ENCODE measurements around the gene FLRT2. TPM values are rescaled to one million over a fixed set of nuclear protein-coding genes. Genes with fewer than 3 reads are reported as not detected.

The FLRT2 gene
- total RNA-seq, 1 experiment from 2014 or later, result 11.5 TPM

DNA sequence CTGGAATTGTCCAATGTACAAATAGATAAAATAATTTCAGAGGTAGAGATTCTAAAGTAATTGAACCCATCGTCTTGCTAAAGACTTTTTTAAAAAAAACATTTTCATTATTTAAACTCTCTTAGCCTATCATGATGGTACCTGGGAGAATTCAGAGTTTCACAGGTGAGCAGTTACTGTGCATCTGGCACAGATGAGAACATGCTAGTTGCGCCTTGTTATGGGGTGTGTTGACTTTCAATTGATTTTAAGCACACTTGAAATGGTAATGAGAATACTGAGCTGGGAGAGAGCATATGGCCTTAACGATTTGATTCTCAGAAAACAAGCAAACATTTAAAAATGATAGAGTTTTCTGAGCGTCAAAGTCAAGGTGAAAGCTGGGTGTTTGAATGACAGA, 66.6 kb downstream of the FLRT2 start:
- DNase-seq (ENCODE audit: low spot score), result no peak

DNA sequence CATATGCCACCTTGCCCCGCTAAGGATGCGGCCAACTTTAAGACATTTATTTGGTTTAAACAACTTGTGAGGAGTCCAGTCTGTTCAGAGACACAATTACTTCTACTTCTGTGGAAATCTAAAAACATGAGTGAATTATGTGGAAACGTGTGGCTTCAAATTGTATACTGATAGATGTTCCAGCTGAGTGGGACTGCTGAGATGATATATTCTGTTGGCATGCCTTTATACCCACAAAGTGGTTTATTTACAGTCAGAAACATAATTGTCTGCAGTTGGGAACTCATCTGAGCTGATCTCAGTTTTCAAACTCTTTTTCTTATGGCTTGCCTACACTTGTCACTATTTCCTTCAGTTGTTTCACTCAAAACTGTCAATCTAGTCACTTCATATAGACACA, 67.8 kb downstream of the FLRT2 start:
- no peak for DNase-seq (ENCODE audit: low spot score)

DNA sequence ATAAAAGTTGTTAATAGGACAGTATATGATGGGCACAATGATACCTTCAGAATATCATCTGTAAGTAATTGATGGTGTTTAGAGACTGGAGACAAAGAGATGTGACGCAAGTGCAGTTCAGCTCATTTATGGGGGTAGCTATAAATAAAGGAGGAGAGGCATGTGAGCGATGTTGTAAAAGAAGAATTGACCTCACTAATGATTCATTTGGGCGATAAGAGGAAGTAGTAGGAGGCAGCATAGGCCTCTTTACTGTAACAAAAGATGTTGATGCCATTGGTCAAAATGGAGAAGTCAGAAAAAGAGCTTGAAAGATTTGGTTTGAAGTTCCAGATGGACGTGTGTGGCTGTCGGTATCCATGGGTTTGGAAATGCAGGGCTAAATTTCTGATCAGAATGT, 70.0 kb downstream of the FLRT2 start:
- DNase-seq (ENCODE audit: low spot score), result no peak

DNA sequence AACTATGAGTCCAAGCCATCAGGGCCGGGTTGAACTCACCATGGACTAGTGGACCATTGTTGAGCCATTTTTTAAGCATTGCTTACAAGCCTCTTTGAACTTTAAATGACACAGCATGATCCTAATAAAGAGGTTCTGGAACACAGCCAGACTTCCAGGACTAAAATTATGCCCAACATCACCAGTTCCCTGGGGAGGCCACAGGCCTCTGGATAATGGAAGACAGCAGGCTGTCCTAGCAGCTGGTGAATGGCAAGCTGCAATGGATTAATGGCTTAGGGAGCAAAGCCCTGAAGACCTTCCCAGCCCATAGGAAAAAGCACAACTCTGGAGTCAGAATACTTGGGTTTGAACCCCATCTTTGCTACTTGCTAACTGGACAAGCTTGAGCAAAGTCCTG, 71.3 kb downstream of the FLRT2 start:
- no peak for DNase-seq (ENCODE audit: low spot score)

DNA sequence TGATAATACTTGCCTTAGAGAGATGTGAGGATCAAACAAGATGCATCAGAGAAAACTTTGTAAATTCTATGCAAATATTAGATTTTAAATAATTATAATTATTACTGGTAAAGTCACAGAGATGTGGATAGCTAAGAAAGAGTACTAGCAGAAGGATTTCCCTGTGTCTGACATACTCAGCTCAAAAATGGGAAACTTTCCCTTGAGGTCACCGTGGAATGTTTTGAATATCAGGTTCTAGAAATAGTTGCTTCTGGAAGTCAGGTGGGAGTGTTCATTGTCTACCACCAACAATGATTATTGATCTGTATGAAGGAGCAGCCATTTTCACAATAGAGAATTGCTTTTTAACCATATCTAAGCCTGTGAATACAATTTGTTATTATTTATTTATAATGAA, 71.7 kb downstream of the FLRT2 start:
- DNase-seq (ENCODE audit: low spot score), result no peak

DNA sequence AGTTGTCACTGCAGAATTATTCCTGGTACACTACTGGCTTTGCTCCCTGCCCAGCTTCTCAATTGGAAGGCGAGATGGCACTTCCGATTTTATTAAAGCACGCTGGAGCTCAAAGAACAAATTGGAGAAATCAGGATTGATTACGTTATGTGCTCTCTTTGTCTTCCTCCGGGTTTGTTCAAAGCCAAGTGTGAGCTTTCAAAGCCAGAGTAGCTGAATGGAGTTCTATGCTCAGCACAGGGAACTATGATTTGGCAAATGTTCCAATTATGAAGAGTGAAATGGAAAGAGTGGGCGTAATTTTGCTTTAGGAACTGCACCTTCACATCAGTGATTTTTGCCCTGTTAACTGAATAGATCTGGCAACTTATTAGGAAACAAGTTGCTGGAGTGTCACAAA, 72.4 kb downstream of the FLRT2 start:
- no peak for DNase-seq (ENCODE audit: low spot score)

DNA sequence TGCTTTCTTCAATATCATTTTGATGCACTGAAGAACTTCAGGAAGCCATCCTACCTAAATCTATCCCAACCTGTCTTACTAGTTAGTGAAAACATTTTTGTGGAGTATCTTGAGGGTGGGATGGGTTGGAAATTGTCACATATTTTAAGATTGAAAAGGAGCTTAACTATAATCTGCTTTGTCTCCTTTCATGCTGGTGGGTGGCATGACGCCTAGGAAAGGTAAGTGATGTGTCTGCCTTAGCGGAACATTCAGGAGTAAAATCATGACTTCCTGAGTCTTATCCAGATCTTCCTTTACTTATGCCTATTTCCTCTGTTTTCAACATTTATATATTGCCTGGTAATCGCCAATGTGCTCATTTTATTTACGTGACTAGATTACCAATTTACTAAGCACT, 74.1 kb downstream of the FLRT2 start:
- no peak for DNase-seq (ENCODE audit: low spot score)

DNA sequence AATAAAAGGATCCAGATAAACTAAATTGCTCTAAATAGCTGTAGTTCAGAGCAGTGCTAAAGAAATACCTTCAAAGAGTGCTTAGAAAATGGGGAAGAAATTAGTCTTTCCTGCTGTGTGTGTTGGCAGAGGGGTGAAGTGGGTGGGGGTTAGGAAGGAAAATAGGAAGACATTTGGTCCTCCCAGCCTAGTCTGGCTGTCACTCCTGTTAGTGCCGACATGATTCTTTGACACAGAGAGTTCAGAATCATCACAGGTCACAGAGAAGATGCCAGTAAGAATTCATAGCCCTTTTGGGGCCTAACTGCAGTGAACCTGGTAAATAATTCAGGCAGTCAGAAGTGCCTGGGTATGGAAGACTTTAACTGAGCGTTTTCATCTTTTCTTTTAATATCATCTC, 74.8 kb downstream of the FLRT2 start:
- DNase-seq (ENCODE audit: low spot score), result no peak

DNA sequence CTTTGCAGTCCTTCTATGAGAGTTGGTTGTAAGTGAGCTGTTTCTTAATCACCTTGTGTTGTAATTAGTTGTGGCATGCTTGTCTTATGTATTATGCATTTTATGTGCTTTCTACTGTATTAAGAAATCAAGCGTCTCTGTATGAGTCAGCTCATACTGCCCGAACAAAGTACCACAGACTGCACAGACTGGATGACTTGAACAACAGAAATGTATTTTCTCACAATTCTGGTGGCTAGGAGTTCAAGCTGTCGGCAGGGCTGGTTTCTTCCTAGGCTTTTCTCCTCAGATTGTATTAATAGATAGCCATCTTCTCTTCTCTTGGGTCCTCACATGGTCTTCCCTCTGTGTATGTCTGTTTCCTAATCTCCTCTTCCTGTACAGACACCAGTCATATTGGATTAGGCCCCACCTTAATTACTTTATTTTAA, 77.7 kb downstream of the FLRT2 start:
- DNase-seq (ENCODE audit: low spot score), result peak; percentile 8

DNA sequence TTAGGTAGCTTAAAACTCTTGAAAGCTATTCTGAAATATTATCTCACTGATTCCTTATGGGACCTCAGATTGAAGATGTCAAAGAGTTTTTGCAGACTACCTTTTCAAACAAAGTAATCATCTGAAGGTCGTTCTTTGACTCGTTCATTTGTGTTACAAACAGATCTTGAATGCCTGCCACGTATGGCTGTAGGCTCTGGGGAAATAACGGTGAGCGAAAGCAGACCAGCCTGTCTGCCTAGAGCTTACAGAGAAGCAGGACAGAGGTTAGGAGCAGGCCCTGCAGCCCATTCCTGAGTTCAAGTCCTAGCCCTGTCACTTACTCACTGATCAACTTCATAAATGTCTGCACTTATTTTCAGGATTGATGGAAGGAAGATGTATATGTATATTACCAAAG, 83.6 kb downstream of the FLRT2 start:
- DNase-seq (ENCODE audit: low spot score), result no peak

DNA sequence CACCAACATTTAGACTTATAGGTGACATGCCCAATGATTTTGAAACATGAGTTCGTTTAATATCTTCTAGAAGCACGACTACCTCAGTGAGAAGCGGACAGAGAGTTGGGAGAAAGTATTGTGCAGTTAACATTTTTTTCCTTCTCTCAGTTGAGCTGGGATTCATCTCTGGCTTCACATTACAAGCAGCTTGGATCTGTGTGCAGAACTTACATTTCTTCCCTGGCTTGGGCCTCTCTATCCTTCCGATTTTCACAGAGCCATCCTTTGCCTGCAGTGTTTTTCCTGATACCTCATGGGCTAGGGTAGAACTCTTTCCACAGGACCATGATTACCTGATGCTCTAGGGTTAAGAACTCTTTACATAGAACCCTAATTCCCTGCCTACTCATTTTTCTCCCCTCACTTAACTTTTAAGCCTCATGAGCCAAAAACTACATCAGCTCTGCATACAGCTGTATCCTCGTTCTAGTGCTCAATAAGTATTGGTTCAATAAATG, 86.5 kb downstream of the FLRT2 start:
- DNase-seq (ENCODE audit: low spot score), result no peak

DNA sequence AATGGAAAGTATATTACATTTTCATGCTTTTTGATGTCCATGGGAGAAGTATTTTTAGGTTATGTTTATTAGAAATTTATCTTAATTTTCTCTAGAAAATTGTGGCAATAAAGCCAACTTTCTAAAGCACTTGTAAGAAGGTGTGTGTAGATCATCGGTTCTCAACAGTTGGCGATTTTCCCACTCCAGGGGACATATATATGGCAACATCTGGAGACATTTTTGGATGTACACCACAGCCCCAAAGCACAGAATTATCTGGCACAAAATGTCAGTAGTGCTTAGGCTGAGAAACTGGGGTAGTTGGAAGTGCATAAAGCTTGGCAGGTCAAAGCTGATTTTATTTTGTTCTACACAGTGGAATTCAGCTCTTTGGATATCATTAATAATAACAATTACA, 86.9 kb downstream of the FLRT2 start:
- DNase-seq (ENCODE audit: low spot score), result no peak

DNA sequence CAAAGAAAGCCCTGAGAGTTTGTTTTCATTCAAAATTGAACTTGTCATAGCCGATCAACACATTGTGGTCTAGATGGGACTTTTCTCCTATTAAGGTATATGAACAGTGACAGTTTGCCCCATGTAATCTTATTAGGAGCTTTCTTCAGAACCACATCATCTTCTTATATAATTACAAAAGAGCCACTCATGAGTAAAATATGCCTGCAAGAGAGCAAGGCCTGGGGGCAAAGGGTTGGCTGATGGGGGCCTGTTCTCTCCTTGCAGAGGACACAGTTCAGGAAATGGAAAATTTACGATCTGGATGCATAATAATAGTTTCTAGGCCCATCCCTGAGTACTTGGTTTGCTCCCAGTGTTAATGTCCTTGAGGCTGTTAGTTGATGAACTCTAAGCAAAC, 87.8 kb downstream of the FLRT2 start:
- DNase-seq (ENCODE audit: low spot score), result no peak

DNA sequence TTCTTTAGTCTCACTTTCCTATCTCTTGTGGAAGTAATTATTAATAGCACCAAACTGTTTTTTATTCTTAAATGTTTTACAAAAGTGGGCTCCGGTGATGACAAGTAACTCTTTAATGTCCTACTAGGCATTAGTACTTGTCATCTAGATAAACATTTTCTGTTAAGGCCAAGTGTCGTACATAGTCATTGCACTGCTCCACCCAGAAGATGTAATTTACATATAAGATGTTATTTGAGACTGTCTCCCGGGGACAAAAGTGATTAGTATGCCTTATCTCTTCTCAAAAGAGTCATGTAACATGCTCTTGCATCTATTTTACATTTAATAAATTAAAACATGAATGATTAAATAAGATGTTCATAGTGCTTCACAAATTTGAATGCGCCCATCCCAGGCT, 88.4 kb downstream of the FLRT2 start:
- no peak for DNase-seq (ENCODE audit: low spot score)

DNA sequence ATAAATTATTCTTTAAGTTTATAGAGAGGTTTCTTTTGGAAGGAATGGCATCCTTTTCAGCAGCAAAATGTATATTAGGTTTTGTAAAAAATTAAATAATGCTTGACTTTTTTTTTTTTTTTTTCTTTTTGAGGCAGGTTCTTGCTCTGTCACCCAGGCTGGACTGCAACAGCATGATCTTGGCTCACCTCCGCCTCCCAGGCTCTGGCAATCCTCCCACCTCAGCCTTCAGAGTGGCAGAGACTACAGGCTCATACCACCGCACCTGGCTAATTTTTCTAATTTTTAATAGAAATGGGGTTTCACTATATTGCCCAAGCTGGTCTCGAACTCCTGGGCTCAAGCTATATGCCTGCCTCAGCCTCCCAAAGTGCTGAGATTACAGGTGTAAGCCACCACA, 89.0 kb downstream of the FLRT2 start:
- no peak for DNase-seq (ENCODE audit: low spot score)

DNA sequence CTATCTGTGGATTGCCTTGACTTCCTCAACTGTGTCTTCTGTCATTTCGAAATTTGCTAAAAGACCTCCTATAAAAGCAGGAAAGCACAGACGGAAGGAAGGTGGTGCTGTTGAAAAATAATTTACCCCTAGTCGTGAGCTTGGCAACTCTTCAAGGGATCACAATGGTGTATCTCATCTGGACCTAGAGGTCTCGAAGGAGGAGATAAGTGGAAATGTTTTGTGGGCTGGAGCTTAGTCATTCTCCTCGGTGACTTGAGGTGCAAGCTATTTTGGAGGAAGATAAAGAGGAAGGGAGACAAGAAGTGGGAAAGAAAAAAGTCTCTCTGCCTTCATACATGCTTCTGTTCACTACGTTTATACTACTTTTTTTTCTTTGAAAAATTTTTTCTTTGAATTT, 89.9 kb downstream of the FLRT2 start:
- no peak for DNase-seq (ENCODE audit: low spot score)

DNA sequence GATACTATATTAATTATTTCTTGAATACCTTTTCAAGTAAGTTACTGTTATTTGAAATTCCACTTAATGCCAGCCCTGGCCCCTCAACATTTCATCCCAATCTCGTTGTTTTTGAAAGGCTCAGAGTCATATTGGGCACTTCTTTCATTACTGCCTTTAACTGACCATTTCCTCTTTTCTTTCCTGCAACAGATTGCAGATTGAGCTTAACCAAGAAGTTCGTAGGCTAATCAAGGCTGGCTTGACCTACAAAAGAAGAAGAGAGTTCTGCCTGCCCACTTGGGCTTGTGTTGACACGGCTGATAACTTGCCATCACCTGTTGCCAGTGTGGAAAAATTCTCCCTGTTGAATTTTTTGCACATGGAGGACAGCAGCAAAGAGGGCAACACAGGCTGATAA, 91.0 kb downstream of the FLRT2 start:
- no peak for DNase-seq (ENCODE audit: low spot score)

DNA sequence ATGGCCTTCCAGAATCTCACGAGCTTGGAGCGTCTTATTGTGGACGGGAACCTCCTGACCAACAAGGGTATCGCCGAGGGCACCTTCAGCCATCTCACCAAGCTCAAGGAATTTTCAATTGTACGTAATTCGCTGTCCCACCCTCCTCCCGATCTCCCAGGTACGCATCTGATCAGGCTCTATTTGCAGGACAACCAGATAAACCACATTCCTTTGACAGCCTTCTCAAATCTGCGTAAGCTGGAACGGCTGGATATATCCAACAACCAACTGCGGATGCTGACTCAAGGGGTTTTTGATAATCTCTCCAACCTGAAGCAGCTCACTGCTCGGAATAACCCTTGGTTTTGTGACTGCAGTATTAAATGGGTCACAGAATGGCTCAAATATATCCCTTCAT, 92.2 kb downstream of the FLRT2 start:
- no peak for DNase-seq (ENCODE audit: low spot score)

DNA sequence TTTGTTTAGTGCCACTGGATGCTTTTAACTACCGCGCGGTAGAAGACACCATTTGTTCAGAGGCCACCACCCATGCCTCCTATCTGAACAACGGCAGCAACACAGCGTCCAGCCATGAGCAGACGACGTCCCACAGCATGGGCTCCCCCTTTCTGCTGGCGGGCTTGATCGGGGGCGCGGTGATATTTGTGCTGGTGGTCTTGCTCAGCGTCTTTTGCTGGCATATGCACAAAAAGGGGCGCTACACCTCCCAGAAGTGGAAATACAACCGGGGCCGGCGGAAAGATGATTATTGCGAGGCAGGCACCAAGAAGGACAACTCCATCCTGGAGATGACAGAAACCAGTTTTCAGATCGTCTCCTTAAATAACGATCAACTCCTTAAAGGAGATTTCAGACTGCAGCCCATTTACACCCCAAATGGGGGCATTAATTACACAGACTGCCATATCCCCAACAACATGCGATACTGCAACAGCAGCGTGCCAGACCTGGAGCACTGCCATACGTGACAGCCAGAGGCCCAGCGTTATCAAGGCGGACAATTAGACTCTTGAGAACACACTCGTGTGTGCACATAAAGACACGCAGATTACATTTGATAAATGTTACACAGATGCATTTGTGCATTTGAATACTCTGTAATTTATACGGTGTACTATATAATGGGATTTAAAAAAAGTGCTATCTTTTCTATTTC, 93.2 kb downstream of the FLRT2 start:
- no peak for DNase-seq (ENCODE audit: low spot score)

DNA sequence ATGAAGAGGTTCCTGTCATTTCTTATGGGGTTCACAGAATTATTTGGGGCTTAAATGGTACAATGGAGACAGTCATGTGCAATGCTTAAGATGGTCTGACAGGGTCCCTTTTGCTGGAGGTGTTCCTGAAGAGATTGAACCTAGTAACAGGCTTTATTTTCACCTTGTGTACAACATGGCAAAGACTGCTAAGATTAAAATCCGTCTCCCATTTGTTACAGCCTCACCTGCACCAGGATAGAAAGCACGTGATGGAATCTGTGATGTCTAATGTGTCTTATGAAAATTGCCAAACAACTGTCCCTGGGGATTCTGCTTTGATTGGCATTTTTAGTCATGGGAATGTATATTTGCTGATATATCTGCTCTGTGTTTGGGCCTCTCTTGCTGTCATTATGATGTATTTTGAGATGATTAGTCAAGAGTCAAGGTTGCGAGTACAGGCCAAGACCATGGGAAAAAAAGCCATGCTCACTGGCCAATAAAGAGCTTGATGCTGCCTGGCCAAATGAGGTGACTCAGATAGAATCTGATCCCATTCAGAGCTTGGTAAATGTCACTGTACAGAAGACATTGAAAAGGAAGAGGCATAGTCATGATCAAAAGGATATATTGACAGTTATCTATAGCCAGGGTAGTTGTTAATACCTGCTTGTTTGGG, 96.1 kb downstream of the FLRT2 start:
- no peak for DNase-seq (ENCODE audit: low spot score)

DNA sequence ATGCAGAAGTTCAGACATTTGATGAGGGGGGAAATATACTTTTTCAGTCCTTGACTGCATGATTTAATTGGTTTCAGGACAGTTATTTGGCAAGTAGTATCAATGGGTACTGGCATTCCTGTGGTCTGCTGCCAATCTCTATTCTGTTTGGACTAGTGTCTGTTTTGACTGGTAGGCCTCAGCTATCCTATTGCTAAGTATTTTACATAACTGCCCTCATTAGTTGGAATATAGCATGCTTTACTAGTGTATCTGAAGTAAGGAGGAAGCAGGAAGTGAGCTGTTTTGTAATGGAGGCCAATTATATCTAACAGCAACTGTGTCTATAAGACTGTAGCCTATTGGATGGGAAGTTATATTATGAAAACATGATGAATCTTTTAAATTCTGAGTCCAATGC, 104.3 kb downstream of the FLRT2 start:
- no peak for DNase-seq (ENCODE audit: low spot score)

DNA sequence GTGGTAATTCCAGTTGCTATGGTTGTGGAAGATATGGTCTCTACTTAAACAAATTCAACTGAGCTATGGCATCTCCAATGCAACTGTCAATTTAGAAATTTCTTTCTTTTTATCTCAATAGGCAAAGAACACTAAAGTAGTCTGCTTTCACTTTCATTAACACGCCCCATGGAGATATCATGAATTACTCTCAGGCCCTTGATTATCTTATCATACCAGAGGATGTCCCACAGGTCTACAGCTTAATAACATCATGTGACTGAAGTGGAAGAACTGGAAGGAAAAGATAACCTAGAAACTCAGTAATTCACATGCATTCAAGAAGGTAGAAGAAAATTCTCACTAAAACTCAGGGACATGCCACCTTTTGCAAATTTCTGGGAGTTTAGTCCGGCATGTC, 114.3 kb downstream of the FLRT2 start:
- DNase-seq (ENCODE audit: low spot score), result no peak

DNA sequence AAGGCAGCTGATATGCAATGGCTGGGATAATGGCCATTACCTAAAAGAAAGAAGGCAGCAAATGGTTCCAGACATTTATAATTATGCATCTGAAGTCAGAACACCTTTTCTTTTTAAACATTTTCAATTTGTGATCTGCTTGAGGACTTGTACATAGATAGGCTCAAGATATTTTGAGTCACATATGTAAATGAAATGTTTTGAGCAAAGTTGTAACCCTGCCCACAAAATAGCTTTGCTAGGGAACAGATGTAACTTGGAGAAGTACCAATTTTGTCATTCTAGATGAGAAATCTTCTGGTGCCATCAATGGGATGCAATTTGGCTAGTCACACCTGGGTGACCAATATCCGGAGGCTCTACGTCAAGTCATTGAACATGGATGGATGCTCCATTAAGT, 123.1 kb downstream of the FLRT2 start:
- DNase-seq (ENCODE audit: low spot score), result no peak
